CD4-positive, alpha-beta T cell (primary cell): Measurements from ENCODE around the gene HP. TPM values are rescaled to one million over a fixed set of nuclear protein-coding genes. Genes with fewer than 3 reads are reported as not detected.
"Not testable (repeated sequence)": the region's sequence is repeated elsewhere in the genome, so short reads cannot be mapped to it uniquely, and the experiment has no call there.

ENCODE experiments used
- ATAC-seq: fragments of 200-7000 bp; cut with Tn5 transposase; one replicate; pipeline ENCODE4 v1.10.0; 2022; ENCODE audit warnings: mild to moderate bottlenecking; ENCODE audit not compliant: poor library complexity
- CTCF ChIA-PET: fragments of 350-600 bp; sonication (Branson Sonifier 250); formaldehyde crosslinking; loops from one replicate; lab custom pipeline; 2021; ENCODE audit warnings: antibody characterized with exemption, inconsistent platforms; lab: Charles Lee
- POLR2A ChIA-PET: fragments of 350-600 bp; sonication (Branson Sonifier 250); formaldehyde crosslinking; loops from one replicate; lab custom pipeline; 2021; ENCODE audit warnings: antibody characterized with exemption, inconsistent platforms; lab: Charles Lee
- DNase-seq, 14 experiments: peaks; one replicate each; pipeline ENCODE4 v3.0.0-alpha.2; 2013 to 2020; ENCODE audit warnings: mixed read lengths in 2 of 14
- H3K27ac ChIP-seq, 2 donors: one replicate each; pipeline versions ENCODE4 v1.5.1 to v1.7.0; 2013; ENCODE audit warnings: low read length in 2 of 2, low read depth in 1 of 2, mild to moderate bottlenecking in 1 of 2
- H3K27me3 ChIP-seq, 2 experiments: 1 replicate in 1 of 2; 2 replicates in 1 of 2; pipeline versions ENCODE4 v1.6.1 to v1.7.0; 2013; ENCODE audit warnings: low read length in 2 of 2, control low read depth in 1 of 2, mild to moderate bottlenecking in 1 of 2, moderate library complexity in 1 of 2; ENCODE audit not compliant: insufficient read depth in 2 of 2, control insufficient read depth in 1 of 2
- H3K36me3 ChIP-seq: one replicate; pipeline ENCODE4 v1.6.1; 2013; ENCODE audit warnings: low read length, control low read depth; ENCODE audit not compliant: insufficient read depth
- H3K4me1 ChIP-seq: one replicate; pipeline ENCODE4 v1.6.1; 2013; ENCODE audit warnings: low read length, control low read depth; ENCODE audit not compliant: insufficient read depth
- H3K4me3 ChIP-seq: one replicate; pipeline ENCODE4 v1.5.1; 2013; ENCODE audit warnings: mild to moderate bottlenecking, low read length, moderate library complexity
- H3K9me3 ChIP-seq, 2 experiments: 1 replicate in 1 of 2; 2 replicates in 1 of 2; pipeline versions ENCODE4 v1.6.1 to v1.7.0; 2013; ENCODE audit warnings: low read length in 2 of 2, mild to moderate bottlenecking in 2 of 2, control low read depth in 1 of 2, moderate library complexity in 1 of 2; ENCODE audit not compliant: control insufficient read depth in 1 of 2, insufficient read depth in 1 of 2
- H3K27ac Mint-ChIP-seq: one replicate; pipeline ENCODE4 v1.8.0; 2020; ENCODE audit warnings: mixed read lengths
- H3K27me3 Mint-ChIP-seq: one replicate; pipeline ENCODE4 v1.8.0; 2021; ENCODE audit warnings: mixed read lengths
- H3K36me3 Mint-ChIP-seq: one replicate; pipeline ENCODE4 v1.8.0; 2021; ENCODE audit warnings: low read depth, mixed read lengths
- H3K4me1 Mint-ChIP-seq: one replicate; pipeline ENCODE4 v1.8.0; 2021; ENCODE audit warnings: low read depth, mixed read lengths
- H3K4me3 Mint-ChIP-seq: one replicate; pipeline ENCODE4 v1.8.0; 2020; ENCODE audit warnings: mild to moderate bottlenecking, mixed read lengths
- H3K9me3 Mint-ChIP-seq: one replicate; pipeline ENCODE4 v1.8.0; 2020; ENCODE audit warnings: mixed read lengths
- intact Hi-C, 2 experiments: fragments of 100-400 bp; cut with DNase I in 1 of 2; cut with micrococcal nuclease in 1 of 2; formaldehyde crosslinking; loops; one replicate each; pipeline versions ENCODE4 v1.15.1 to v1.9.0; 2023 to 2025; cut with DNase I, micrococcal nuclease
- total RNA-seq, 174 experiments: library from RNA in 2 of 174; stranded (reverse) in 2 of 174; gene quantifications; one replicate each; pipeline ENCODE4 v1.2.3 and lab custom pipeline; 2021 to 2026
- TF ChIP-seq, protein P1 (sequence below): fragments of 200-600 bp; IDR thresholded peaks from one replicate; pipeline ENCODE4 v1.8.0; 2022; ENCODE audit warnings: antibody characterized with exemption, mild to moderate bottlenecking

HP gene
- total RNA-seq, 2 experiments from 2014 or later = not detected

GRCh38 chr16:72055911-72056310, 1.6 kb downstream of the HP start:
- Mint-ChIP-seq H3K4me1 (no peaks in the 10 kb centered on the region), H3K27me3 (no peaks in the 10 kb centered on the region), H3K27ac (no peak overlapping the region), H3K4me3 (no peak overlapping the region), H3K36me3 (peaks cover 5% of the 10 kb centered on the region), H3K9me3 (no peaks in the 10 kb centered on the region)
- no peak for ATAC-seq
- TF ChIP-seq, protein P1, sequence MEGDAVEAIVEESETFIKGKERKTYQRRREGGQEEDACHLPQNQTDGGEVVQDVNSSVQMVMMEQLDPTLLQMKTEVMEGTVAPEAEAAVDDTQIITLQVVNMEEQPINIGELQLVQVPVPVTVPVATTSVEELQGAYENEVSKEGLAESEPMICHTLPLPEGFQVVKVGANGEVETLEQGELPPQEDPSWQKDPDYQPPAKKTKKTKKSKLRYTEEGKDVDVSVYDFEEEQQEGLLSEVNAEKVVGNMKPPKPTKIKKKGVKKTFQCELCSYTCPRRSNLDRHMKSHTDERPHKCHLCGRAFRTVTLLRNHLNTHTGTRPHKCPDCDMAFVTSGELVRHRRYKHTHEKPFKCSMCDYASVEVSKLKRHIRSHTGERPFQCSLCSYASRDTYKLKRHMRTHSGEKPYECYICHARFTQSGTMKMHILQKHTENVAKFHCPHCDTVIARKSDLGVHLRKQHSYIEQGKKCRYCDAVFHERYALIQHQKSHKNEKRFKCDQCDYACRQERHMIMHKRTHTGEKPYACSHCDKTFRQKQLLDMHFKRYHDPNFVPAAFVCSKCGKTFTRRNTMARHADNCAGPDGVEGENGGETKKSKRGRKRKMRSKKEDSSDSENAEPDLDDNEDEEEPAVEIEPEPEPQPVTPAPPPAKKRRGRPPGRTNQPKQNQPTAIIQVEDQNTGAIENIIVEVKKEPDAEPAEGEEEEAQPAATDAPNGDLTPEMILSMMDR = no peak
- CTCF ChIA-PET = no interaction called here
- no peaks in the 10 kb centered on the region for H3K27me3 ChIP-seq
- no peak overlapping the region for H3K27ac ChIP-seq
- no peaks in the 10 kb centered on the region for H3K9me3 ChIP-seq
- no peaks in the 10 kb centered on the region for H3K36me3 ChIP-seq
- H3K4me3 ChIP-seq = no peak overlapping the region
- H3K4me1 ChIP-seq = no peaks in the 10 kb centered on the region
- POLR2A ChIA-PET = no interaction called here
- intact Hi-C loops = no loop called here
- no peak for DNase-seq

GRCh38 chr16:72057313-72057712, 3.0 kb downstream of the HP start:
- H3K36me3 Mint-ChIP-seq, H3K4me1 Mint-ChIP-seq, DNase-seq, H3K27me3 ChIP-seq, H3K9me3 ChIP-seq, H3K9me3 Mint-ChIP-seq, intact Hi-C loops, H3K27ac ChIP-seq, ATAC-seq, H3K4me3 Mint-ChIP-seq, H3K4me3 ChIP-seq, POLR2A ChIA-PET, H3K27ac Mint-ChIP-seq, H3K4me1 ChIP-seq, CTCF ChIA-PET, H3K27me3 Mint-ChIP-seq, H3K36me3 ChIP-seq: not testable (repeated sequence)

DNA sequence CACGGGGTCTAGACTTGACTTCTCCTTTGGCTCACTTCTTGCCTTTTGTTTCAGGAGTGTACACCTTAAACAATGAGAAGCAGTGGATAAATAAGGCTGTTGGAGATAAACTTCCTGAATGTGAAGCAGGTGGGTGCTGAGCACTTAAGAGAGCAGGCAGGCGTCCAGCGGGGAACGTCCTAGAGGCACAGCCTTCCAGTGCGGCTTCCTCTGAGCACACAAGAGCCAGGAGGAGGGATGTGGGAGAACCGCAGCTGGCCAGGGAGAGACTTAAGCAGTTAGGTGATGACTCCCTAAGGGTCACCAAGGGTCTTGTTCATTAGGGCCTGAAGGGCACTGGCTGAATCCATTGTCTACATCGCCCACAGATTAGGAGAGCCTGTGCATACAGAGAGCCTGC, 4.8 kb downstream of the HP start:
- H3K9me3 Mint-ChIP-seq, POLR2A ChIA-PET, intact Hi-C loops: not testable (repeated sequence)

GRCh38 chr16:72060405-72060804, 6.1 kb downstream of the HP start:
- H3K27ac ChIP-seq = no peak overlapping the region
- H3K27me3 ChIP-seq = no peaks in the 10 kb centered on the region
- no peak overlapping the region for H3K27ac Mint-ChIP-seq
- TF ChIP-seq, protein P1 = no peak
- no peaks in the 10 kb centered on the region for H3K9me3 Mint-ChIP-seq
- DNase-seq (no peak), ATAC-seq (no peak)
- no peaks in the 10 kb centered on the region for H3K36me3 Mint-ChIP-seq
- POLR2A ChIA-PET = no interaction called here
- no peaks in the 10 kb centered on the region for H3K9me3 ChIP-seq
- no peaks in the 10 kb centered on the region for H3K27me3 Mint-ChIP-seq
- no peak overlapping the region for H3K4me3 ChIP-seq
- no peaks in the 10 kb centered on the region for H3K4me1 Mint-ChIP-seq
- H3K4me1 ChIP-seq = no peaks in the 10 kb centered on the region
- H3K36me3 ChIP-seq = no peaks in the 10 kb centered on the region
- CTCF ChIA-PET = no interaction called here
- intact Hi-C loops = loop anchor here in 1 of 2 experiments (10.0 kb wide), 1 partner anchor 1894 kb away; no protein-coding TSS in a partner anchor
- H3K4me3 Mint-ChIP-seq = no peak overlapping the region

More for the DNA sequence above, 4.8 kb downstream of the HP start:
- H3K27ac ChIP-seq, H3K27ac Mint-ChIP-seq, H3K27me3 ChIP-seq, CTCF ChIA-PET, ATAC-seq, DNase-seq, H3K9me3 ChIP-seq, H3K4me3 ChIP-seq, H3K36me3 ChIP-seq, H3K36me3 Mint-ChIP-seq, H3K4me1 ChIP-seq, H3K4me3 Mint-ChIP-seq, H3K27me3 Mint-ChIP-seq, H3K4me1 Mint-ChIP-seq: not testable (repeated sequence)
